ENCODE results near the gene FRMPD4.

Gene FRMPD4

GRCh38 chrX:12210971-12211370 lies 72.7 kb downstream of the FRMPD4 start:
- TF ChIP-seq CTCF (conservative IDR thresholded peaks at IDR 0.05) (no peak), ZFX (IDR thresholded peaks at IDR 0.05) (no peak)
- H3K27ac ChIP-seq: no peak overlapping the region

GRCh38 chrX:12223650-12224049 lies 85.4 kb downstream of the FRMPD4 start:
- TF ChIP-seq ZFX (IDR thresholded peaks at IDR 0.05) (no peak), CTCF (conservative IDR thresholded peaks at IDR 0.05) (no peak)
- H3K27ac ChIP-seq: no peak overlapping the region

GRCh38 chrX:12225107-12225506 lies 86.8 kb downstream of the FRMPD4 start:
- TF ChIP-seq ZFX (IDR thresholded peaks at IDR 0.05) (no peak), CTCF (conservative IDR thresholded peaks at IDR 0.05) (no peak)
- H3K27ac ChIP-seq: no peak overlapping the region

- H3K27ac ChIP-seq: no peak overlapping the region
- TF ChIP-seq CTCF (conservative IDR thresholded peaks at IDR 0.05) (no peak), ZFX (IDR thresholded peaks at IDR 0.05) (no peak)
Observed at GRCh38 chrX:12227412-12228041, 89.3 kb downstream of the FRMPD4 start.

- H3K27ac ChIP-seq: no peak overlapping the region
- TF ChIP-seq ZFX (IDR thresholded peaks at IDR 0.05) (no peak), CTCF (conservative IDR thresholded peaks at IDR 0.05) (no peak)
Observed at GRCh38 chrX:12228862-12229261, 90.6 kb downstream of the FRMPD4 start.

GRCh38 chrX:12229986-12230385 lies 91.7 kb downstream of the FRMPD4 start:
- TF ChIP-seq CTCF (conservative IDR thresholded peaks at IDR 0.05): no peak
- TF ChIP-seq ZFX (IDR thresholded peaks at IDR 0.05): no peak
- no peak overlapping the region for H3K27ac ChIP-seq

GRCh38 chrX:12234534-12235329 lies 96.5 kb downstream of the FRMPD4 start:
- no peak for TF ChIP-seq CTCF (conservative IDR thresholded peaks at IDR 0.05)
- TF ChIP-seq ZFX (IDR thresholded peaks at IDR 0.05): no peak
- H3K27ac ChIP-seq: no peak overlapping the region
